Measurements from ENCODE around the gene SAMSN1.

SAMSN1 gene

GRCh38 chr21:14545906-14546480, at the start of gene SAMSN1:
TSS of gene SAMSN1 (minus strand) at chr21:14546315. CDS start at chr21:14546261, 54 bp downstream.
- ChIA-PET POLR2A (no interaction called here), CTCF (interaction anchor here (0.7 kb wide), 1 partner anchor 9 kb away, joined by 3 read pairs; no protein-coding TSS in a partner anchor)
- DNase-seq (ENCODE audit: extremely low spot score): peak; percentile 45
- no peak for TF ChIP-seq CTCF (IDR thresholded peaks at IDR 0.05; ENCODE audit: control extremely low read depth, extremely low read depth, low read depth, missing control alignments)

- TF ChIP-seq CTCF (IDR thresholded peaks at IDR 0.05; ENCODE audit: control extremely low read depth, extremely low read depth, low read depth, missing control alignments): no peak
- ChIA-PET CTCF (interaction anchor here (1.1 kb wide), 1 partner anchor 68 kb away, joined by 3 read pairs; no protein-coding TSS in a partner anchor), POLR2A (no interaction called here)
- DNase-seq (ENCODE audit: extremely low spot score): no peak
Measured at GRCh38 chr21:14595449-14595848, 49.3 kb upstream of the SAMSN1 start.

GRCh38 chr21:14594967-14595366, 48.9 kb upstream of the SAMSN1 start:
- CTCF ChIA-PET: no interaction called here
- no peak for DNase-seq (ENCODE audit: extremely low spot score)
- no peak for TF ChIP-seq CTCF (IDR thresholded peaks at IDR 0.05; ENCODE audit: control extremely low read depth, extremely low read depth, low read depth, missing control alignments)
- POLR2A ChIA-PET: no interaction called here

GRCh38 chr21:14593230-14593629, 47.1 kb upstream of the SAMSN1 start:
- POLR2A ChIA-PET: no interaction called here
- DNase-seq (ENCODE audit: extremely low spot score): no peak
- no peak for TF ChIP-seq CTCF (IDR thresholded peaks at IDR 0.05; ENCODE audit: control extremely low read depth, extremely low read depth, low read depth, missing control alignments)
- CTCF ChIA-PET: interaction anchor here (0.7 to 4.1 kb wide), 3 partner anchors 10 to 15 kb away, joined by 3 to 28 read pairs (median 3); no protein-coding TSS in a partner anchor

- no peak for DNase-seq (ENCODE audit: extremely low spot score)
- POLR2A ChIA-PET: no interaction called here
- CTCF ChIA-PET: interaction anchor here (0.7 to 4.1 kb wide), 4 partner anchors 9 to 14 kb away, joined by 3 to 28 read pairs (median 4); no protein-coding TSS in a partner anchor
- no peak for TF ChIP-seq CTCF (IDR thresholded peaks at IDR 0.05; ENCODE audit: control extremely low read depth, extremely low read depth, low read depth, missing control alignments)
Measured at GRCh38 chr21:14592296-14593000, 46.3 kb upstream of the SAMSN1 start.

GRCh38 chr21:14591882-14592281, 45.8 kb upstream of the SAMSN1 start:
- ChIA-PET CTCF (interaction anchor here (0.7 to 4.1 kb wide), 4 partner anchors 11 to 22 kb away, joined by 3 to 28 read pairs (median 4); no protein-coding TSS in a partner anchor), POLR2A (interaction anchor here (0.6 kb wide), 1 partner anchor 57 kb away, joined by 5 read pairs; no protein-coding TSS in a partner anchor)
- no peak for DNase-seq (ENCODE audit: extremely low spot score)
- no peak for TF ChIP-seq CTCF (IDR thresholded peaks at IDR 0.05; ENCODE audit: control extremely low read depth, extremely low read depth, low read depth, missing control alignments)
